ENCODE results near the gene HSP90AB1. TPM values are rescaled to one million over a fixed set of nuclear protein-coding genes. Genes with fewer than 3 reads are reported as not detected.

HSP90AB1 gene
- total RNA-seq, 2 experiments from 2014 or later = 2,120 to 2,263 TPM

GRCh38 chr6:44270526-44271405 is 23.9 kb downstream of the HSP90AB1 start:
- no peak for DNase-seq
- Mint-ChIP-seq H3K27me3 (peaks cover 47% of the 10 kb centered on the region), H3K4me3 (peak overlapping the region; percentile 38), H3K27ac (no peak overlapping the region), H3K9me3 (ENCODE audit: low read depth) (no peaks in the 10 kb centered on the region), H3K4me1 (peaks cover 32% of the 10 kb centered on the region), H3K36me3 (ENCODE audit: low read depth) (no peaks in the 10 kb centered on the region)
- ChIA-PET CTCF (interaction anchor here (1.4 to 4.9 kb wide), 2 partner anchors 33 to 69 kb away, joined by 8 to 55 read pairs; no protein-coding TSS in a partner anchor), POLR2A (no interaction called here)
- no peak for ATAC-seq
- intact Hi-C loops (cut with DNase I, micrococcal nuclease) = no loop called here

- DNase-seq = no peak
- ChIA-PET CTCF (interaction anchor here (0.6 kb wide), 1 partner anchor 35 kb away, joined by 4 read pairs; no protein-coding TSS in a partner anchor), POLR2A (no interaction called here)
- Mint-ChIP-seq H3K9me3 (ENCODE audit: low read depth) (no peaks in the 10 kb centered on the region), H3K36me3 (ENCODE audit: low read depth) (no peaks in the 10 kb centered on the region), H3K27me3 (peaks cover 47% of the 10 kb centered on the region), H3K27ac (no peak overlapping the region), H3K4me1 (peaks cover 27% of the 10 kb centered on the region), H3K4me3 (peak overlapping the region; percentile 38)
- ATAC-seq = no peak
- intact Hi-C loops (cut with DNase I, micrococcal nuclease) = no loop called here
Measured at GRCh38 chr6:44271406-44271723, 24.5 kb downstream of the HSP90AB1 start.

- DNase-seq (no peak), ATAC-seq (no peak)
- CTCF ChIA-PET = interaction anchor here (0.6 kb wide), 1 partner anchor 35 kb away, joined by 4 read pairs; no protein-coding TSS in a partner anchor
- POLR2A ChIA-PET = no interaction called here
- Mint-ChIP-seq H3K27me3 (peaks cover 51% of the 10 kb centered on the region), H3K4me1 (peaks cover 22% of the 10 kb centered on the region), H3K36me3 (ENCODE audit: low read depth) (no peaks in the 10 kb centered on the region), H3K9me3 (ENCODE audit: low read depth) (no peaks in the 10 kb centered on the region), H3K27ac (no peak overlapping the region), H3K4me3 (no peak overlapping the region)
- intact Hi-C loops (cut with DNase I, micrococcal nuclease) = no loop called here
Measured at GRCh38 chr6:44271914-44272313, 25.0 kb downstream of the HSP90AB1 start.

- ATAC-seq (no peak), DNase-seq (no peak)
- intact Hi-C loops (cut with DNase I, micrococcal nuclease) = no loop called here
- H3K4me1 Mint-ChIP-seq = peaks cover 19% of the 10 kb centered on the region
- no peak overlapping the region for H3K27ac Mint-ChIP-seq
- H3K4me3 Mint-ChIP-seq = no peak overlapping the region
- H3K36me3 Mint-ChIP-seq (ENCODE audit: low read depth) = no peaks in the 10 kb centered on the region
- no peaks in the 10 kb centered on the region for H3K9me3 Mint-ChIP-seq (ENCODE audit: low read depth)
- ChIA-PET POLR2A (no interaction called here), CTCF (no interaction called here)
- peaks cover 57% of the 10 kb centered on the region for H3K27me3 Mint-ChIP-seq
Measured at GRCh38 chr6:44272529-44272928, 25.6 kb downstream of the HSP90AB1 start.

GRCh38 chr6:44272999-44273566 is 26.2 kb downstream of the HSP90AB1 start:
- H3K9me3 Mint-ChIP-seq (ENCODE audit: low read depth) = no peaks in the 10 kb centered on the region
- no peak for DNase-seq
- intact Hi-C loops (cut with DNase I, micrococcal nuclease) = no loop called here
- peaks cover 62% of the 10 kb centered on the region for H3K27me3 Mint-ChIP-seq
- POLR2A ChIA-PET = no interaction called here
- peaks cover 16% of the 10 kb centered on the region for H3K4me1 Mint-ChIP-seq
- no peaks in the 10 kb centered on the region for H3K36me3 Mint-ChIP-seq (ENCODE audit: low read depth)
- H3K4me3 Mint-ChIP-seq = no peak overlapping the region
- CTCF ChIA-PET = interaction anchor here (0.7 to 1.4 kb wide), 4 partner anchors 11 to 32 kb away, joined by 3 to 9 read pairs (median 4); no protein-coding TSS in a partner anchor
- ATAC-seq = no peak
- no peak overlapping the region for H3K27ac Mint-ChIP-seq

- intact Hi-C loops (cut with DNase I, micrococcal nuclease) = no loop called here
- no peaks in the 10 kb centered on the region for H3K9me3 Mint-ChIP-seq (ENCODE audit: low read depth)
- H3K4me3 Mint-ChIP-seq = no peak overlapping the region
- ChIA-PET POLR2A (no interaction called here), CTCF (interaction anchor here (0.7 to 1.4 kb wide), 4 partner anchors 11 to 32 kb away, joined by 3 to 9 read pairs (median 4); no protein-coding TSS in a partner anchor)
- DNase-seq (no peak), ATAC-seq (no peak)
- H3K27me3 Mint-ChIP-seq = peaks cover 62% of the 10 kb centered on the region
- no peak overlapping the region for H3K27ac Mint-ChIP-seq
- peaks cover 16% of the 10 kb centered on the region for H3K4me1 Mint-ChIP-seq
- H3K36me3 Mint-ChIP-seq (ENCODE audit: low read depth) = no peaks in the 10 kb centered on the region
Measured at GRCh38 chr6:44273617-44274016, 26.7 kb downstream of the HSP90AB1 start.

- peaks cover 50% of the 10 kb centered on the region for H3K27me3 Mint-ChIP-seq
- CTCF ChIA-PET = interaction anchor here (0.7 to 2.9 kb wide), 5 partner anchors 18 to 63 kb away, joined by 3 to 14 read pairs (median 3); partner anchors contain the start of gene SLC35B2
Measured at GRCh38 chr6:44275271-44275748, 28.4 kb downstream of the HSP90AB1 start.

GRCh38 chr6:44275749-44276648 is 29.1 kb downstream of the HSP90AB1 start:
- Mint-ChIP-seq H3K27me3 (peaks cover 50% of the 10 kb centered on the region), H3K4me3 (no peak overlapping the region), H3K9me3 (ENCODE audit: low read depth) (no peaks in the 10 kb centered on the region), H3K36me3 (ENCODE audit: low read depth) (no peaks in the 10 kb centered on the region), H3K27ac (no peak overlapping the region), H3K4me1 (no peaks in the 10 kb centered on the region)
- ChIA-PET CTCF (interaction anchor here (0.7 to 2.9 kb wide), 5 partner anchors 19 to 63 kb away, joined by 3 to 14 read pairs (median 3); partner anchors contain the start of gene SLC35B2), POLR2A (interaction anchor here (0.6 kb wide), 1 partner anchor 20 kb away, joined by 3 read pairs; no protein-coding TSS in a partner anchor)
- intact Hi-C loops (cut with DNase I, micrococcal nuclease) = no loop called here
- ATAC-seq (peak; percentile 75), DNase-seq (peak; percentile 54)

More at GRCh38 chr6:44275271-44275748, 28.4 kb downstream of the HSP90AB1 start:
- H3K27ac Mint-ChIP-seq = no peak overlapping the region
- H3K9me3 Mint-ChIP-seq (ENCODE audit: low read depth) = no peaks in the 10 kb centered on the region
- H3K4me1 Mint-ChIP-seq = no peaks in the 10 kb centered on the region
- no peaks in the 10 kb centered on the region for H3K36me3 Mint-ChIP-seq (ENCODE audit: low read depth)
- DNase-seq (no peak), ATAC-seq (no peak)
- POLR2A ChIA-PET = interaction anchor here (0.6 kb wide), 1 partner anchor 19 kb away, joined by 3 read pairs; no protein-coding TSS in a partner anchor
- H3K4me3 Mint-ChIP-seq = no peak overlapping the region
- intact Hi-C loops (cut with DNase I, micrococcal nuclease) = no loop called here

- no peaks in the 10 kb centered on the region for H3K36me3 Mint-ChIP-seq (ENCODE audit: low read depth)
- POLR2A ChIA-PET = no interaction called here
- no peaks in the 10 kb centered on the region for H3K4me1 Mint-ChIP-seq
- CTCF ChIA-PET = interaction anchor here (0.8 to 2.9 kb wide), 7 partner anchors 8 to 62 kb away, joined by 3 to 14 read pairs (median 5); partner anchors contain the start of gene AARS2
- ATAC-seq (no peak), DNase-seq (no peak)
- intact Hi-C loops (cut with DNase I, micrococcal nuclease) = no loop called here
- H3K9me3 Mint-ChIP-seq (ENCODE audit: low read depth) = no peaks in the 10 kb centered on the region
- H3K27me3 Mint-ChIP-seq = peaks cover 41% of the 10 kb centered on the region
- H3K4me3 Mint-ChIP-seq = no peak overlapping the region
- no peak overlapping the region for H3K27ac Mint-ChIP-seq
Measured at GRCh38 chr6:44276667-44277640, 30.1 kb downstream of the HSP90AB1 start.

GRCh38 chr6:44277763-44278162 is 30.9 kb downstream of the HSP90AB1 start:
- intact Hi-C loops (cut with DNase I, micrococcal nuclease) = no loop called here
- no peak for DNase-seq
- ChIA-PET POLR2A (no interaction called here), CTCF (interaction anchor here (0.6 to 2.9 kb wide), 6 partner anchors 9 to 447 kb away, joined by 3 to 14 read pairs (median 6); partner anchors contain the start of gene AARS2)
- H3K4me1 Mint-ChIP-seq = no peaks in the 10 kb centered on the region
- H3K36me3 Mint-ChIP-seq (ENCODE audit: low read depth) = no peaks in the 10 kb centered on the region
- peaks cover 35% of the 10 kb centered on the region for H3K27me3 Mint-ChIP-seq
- no peak overlapping the region for H3K4me3 Mint-ChIP-seq
- H3K27ac Mint-ChIP-seq = no peak overlapping the region
- H3K9me3 Mint-ChIP-seq (ENCODE audit: low read depth) = no peaks in the 10 kb centered on the region
- no peak for ATAC-seq
